ENCODE results near the gene TUBG2.
A peak's percentile ranks its signal among the peaks of the same experiment; 100 is the strongest.

Gene TUBG2

DNA sequence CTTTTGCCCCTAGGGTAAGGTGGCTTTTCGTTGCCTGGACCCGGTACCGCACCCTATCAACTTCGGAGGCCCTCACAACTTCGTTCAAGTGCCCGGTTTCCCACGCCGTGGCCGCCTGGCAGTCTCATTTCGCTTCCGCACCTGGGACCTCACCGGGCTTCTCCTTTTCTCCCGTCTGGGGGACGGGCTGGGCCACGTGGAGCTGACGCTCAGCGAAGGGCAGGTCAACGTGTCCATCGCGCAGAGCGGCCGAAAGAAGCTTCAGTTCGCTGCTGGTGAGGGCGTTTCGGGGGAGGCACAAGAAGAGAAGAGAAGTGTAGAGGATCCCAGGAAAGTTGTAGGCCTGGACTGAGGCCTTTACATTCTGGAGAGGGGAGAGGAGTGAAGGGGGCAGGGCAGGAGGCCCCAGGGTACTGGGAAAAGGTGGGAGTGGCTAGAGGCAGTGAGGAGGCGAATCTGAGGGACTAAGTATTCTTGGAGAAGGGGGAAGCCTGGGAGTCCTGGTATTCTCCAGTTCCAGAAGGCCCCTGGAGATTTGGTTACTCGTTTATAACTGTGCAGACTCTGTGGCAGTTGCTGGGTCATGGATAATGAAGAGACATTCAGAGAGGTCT is 28.7 kb downstream of the TUBG2 start:
- peaks cover 12 to 14% of the 10 kb centered on the region in 2 donors for H3K4me1 Mint-ChIP-seq
- H3K9me3 Mint-ChIP-seq, result no peaks in the 10 kb centered on the region
- peak overlapping the region; percentile 59 for H3K27ac Mint-ChIP-seq
- no peak overlapping the region for H3K4me3 Mint-ChIP-seq
- ATAC-seq (replicated peaks), result no peak
- peaks cover 9 to 17% of the 10 kb centered on the region in 2 donors for H3K27me3 Mint-ChIP-seq
- DNase-seq, result no peak
- H3K36me3 Mint-ChIP-seq, result peaks cover 2 to 16% of the 10 kb centered on the region in 2 donors

DNA sequence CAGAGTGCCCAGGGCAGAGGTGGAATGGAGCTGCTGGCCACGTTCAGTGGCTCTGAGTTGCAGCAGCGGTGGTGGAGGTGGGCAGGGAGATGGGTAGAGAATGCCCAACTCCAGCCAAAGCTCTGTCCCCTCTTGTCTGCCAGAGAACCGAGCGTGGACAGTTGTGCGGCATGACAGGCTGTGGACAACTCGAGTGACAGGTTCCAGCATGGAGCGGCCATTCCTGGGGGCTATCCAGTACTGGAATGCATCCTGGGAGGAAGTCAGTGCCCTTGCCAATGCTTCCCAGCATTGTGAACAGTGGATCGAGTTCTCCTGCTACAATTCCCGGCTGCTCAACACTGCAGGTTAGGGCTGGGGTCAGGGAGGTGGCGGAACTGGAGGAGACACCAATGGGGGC is 31.5 kb downstream of the TUBG2 start:
- DNase-seq (no peak), ATAC-seq (replicated peaks) (no peak)

DNA sequence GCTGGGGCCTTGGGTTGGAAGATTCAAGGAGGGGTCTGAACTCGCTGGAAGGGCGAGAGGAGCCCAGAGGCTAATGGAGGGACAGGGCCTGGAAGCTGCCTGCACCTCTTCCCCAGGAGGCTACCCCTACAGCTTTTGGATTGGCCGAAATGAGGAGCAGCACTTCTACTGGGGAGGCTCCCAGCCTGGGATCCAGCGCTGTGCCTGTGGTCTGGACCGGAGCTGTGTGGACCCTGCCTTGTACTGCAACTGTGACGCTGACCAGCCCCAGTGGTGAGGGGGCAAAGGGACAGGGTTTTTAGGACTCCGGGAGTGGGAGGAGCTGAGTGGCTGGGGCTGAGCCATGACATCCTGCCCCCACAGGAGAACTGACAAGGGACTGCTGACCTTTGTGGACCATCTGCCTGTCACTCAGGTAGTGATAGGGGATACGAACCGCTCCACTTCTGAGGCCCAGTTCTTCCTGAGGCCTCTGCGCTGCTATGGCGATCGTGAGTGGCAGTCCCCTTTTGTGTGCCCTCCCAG is 32.0 kb downstream of the TUBG2 start:
- H3K4me3 Mint-ChIP-seq, result no peak overlapping the region

More for the DNA sequence above, 31.5 kb downstream of the TUBG2 start:
- Mint-ChIP-seq H3K27ac (peak overlapping the region; percentile 39), H3K36me3 (peaks cover 3 to 19% of the 10 kb centered on the region in 2 donors), H3K27me3 (no peaks in the 10 kb centered on the region), H3K9me3 (no peaks in the 10 kb centered on the region), H3K4me1 (no peaks in the 10 kb centered on the region), H3K4me3 (no peak overlapping the region)

DNA sequence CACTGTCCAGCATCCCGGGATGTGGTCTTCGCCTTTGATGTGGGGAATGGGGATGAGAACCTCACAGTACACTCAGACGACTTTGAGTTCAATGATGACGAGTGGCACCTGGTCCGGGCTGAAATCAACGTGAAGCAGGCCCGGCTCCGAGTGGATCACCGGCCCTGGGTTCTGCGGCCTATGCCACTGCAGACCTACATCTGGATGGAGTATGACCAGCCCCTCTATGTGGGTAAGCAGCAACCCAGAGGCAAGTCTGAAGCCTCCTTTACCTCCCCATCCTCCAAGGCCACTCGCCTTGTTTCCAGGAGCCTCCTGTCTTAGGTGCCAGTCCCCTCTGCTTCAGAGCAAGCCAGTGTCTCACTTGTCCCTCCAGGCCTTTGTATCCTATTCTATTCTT is 33.4 kb downstream of the TUBG2 start:
- no peaks in the 10 kb centered on the region for H3K9me3 Mint-ChIP-seq
- H3K27ac Mint-ChIP-seq, result no peak overlapping the region
- no peak for DNase-seq
- H3K27me3 Mint-ChIP-seq, result no peaks in the 10 kb centered on the region
- no peak overlapping the region for H3K4me3 Mint-ChIP-seq
- H3K4me1 Mint-ChIP-seq, result no peaks in the 10 kb centered on the region
- ATAC-seq (replicated peaks), result no peak
- H3K36me3 Mint-ChIP-seq, result peaks cover 5 to 16% of the 10 kb centered on the region in 2 donors

More for the DNA sequence above, 32.0 kb downstream of the TUBG2 start:
- Mint-ChIP-seq H3K27ac (peak overlapping the region; percentile 39), H3K36me3 (peaks cover 5 to 20% of the 10 kb centered on the region in 2 donors), H3K4me1 (no peaks in the 10 kb centered on the region), H3K9me3 (no peaks in the 10 kb centered on the region), H3K27me3 (no peaks in the 10 kb centered on the region)
- DNase-seq (no peak), ATAC-seq (replicated peaks) (peak in 1 of 2 donors; percentile 23)

DNA sequence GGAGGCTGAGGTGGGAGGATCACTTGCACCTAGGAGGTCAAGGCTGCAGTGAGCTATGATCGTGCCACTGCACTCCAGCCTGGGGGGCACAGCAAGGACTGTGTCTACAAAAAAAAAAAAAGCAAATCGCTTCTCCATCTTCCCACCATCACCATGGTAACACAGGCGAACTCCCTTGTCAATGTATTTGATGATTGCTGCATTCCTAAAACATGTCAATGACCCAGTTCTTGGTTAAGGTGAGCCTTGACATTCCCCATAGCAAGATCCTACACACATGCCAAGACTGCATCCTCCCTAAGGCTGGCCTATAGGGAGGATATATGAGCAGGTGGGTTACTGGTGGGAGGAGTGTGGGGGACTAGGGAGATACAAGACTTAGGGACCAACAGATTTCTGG is 35.4 kb downstream of the TUBG2 start:
- no peak overlapping the region for H3K27ac Mint-ChIP-seq
- peaks cover 7 to 23% of the 10 kb centered on the region in 2 donors for H3K36me3 Mint-ChIP-seq
- no peaks in the 10 kb centered on the region for H3K4me1 Mint-ChIP-seq
- H3K27me3 Mint-ChIP-seq, result no peaks in the 10 kb centered on the region
- DNase-seq, result no peak
- H3K4me3 Mint-ChIP-seq, result no peak overlapping the region
- no peaks in the 10 kb centered on the region for H3K9me3 Mint-ChIP-seq
- ATAC-seq (replicated peaks), result no peak

DNA sequence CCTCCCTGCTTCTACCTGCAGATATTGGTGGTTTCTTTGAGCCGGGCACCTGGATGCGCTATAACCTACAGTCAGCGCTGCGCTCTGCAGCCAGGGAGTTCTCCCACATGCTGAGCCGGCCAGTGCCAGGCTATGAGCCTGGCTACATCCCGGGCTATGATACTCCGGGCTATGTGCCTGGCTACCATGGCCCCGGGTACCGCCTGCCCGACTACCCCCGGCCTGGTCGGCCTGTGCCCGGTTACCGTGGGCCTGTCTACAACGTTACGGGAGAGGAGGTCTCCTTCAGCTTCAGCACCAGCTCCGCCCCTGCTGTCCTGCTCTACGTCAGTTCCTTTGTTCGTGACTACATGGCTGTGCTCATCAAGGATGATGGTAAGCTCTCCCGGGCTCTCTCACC is 36.4 kb downstream of the TUBG2 start:
- peak overlapping the region; percentile 22 for H3K27ac Mint-ChIP-seq
- H3K27me3 Mint-ChIP-seq, result no peaks in the 10 kb centered on the region
- no peaks in the 10 kb centered on the region for H3K4me1 Mint-ChIP-seq
- DNase-seq (no peak), ATAC-seq (replicated peaks) (no peak)
- H3K36me3 Mint-ChIP-seq, result peaks cover 13 to 31% of the 10 kb centered on the region in 2 donors
- H3K9me3 Mint-ChIP-seq, result no peaks in the 10 kb centered on the region
- no peak overlapping the region for H3K4me3 Mint-ChIP-seq

DNA sequence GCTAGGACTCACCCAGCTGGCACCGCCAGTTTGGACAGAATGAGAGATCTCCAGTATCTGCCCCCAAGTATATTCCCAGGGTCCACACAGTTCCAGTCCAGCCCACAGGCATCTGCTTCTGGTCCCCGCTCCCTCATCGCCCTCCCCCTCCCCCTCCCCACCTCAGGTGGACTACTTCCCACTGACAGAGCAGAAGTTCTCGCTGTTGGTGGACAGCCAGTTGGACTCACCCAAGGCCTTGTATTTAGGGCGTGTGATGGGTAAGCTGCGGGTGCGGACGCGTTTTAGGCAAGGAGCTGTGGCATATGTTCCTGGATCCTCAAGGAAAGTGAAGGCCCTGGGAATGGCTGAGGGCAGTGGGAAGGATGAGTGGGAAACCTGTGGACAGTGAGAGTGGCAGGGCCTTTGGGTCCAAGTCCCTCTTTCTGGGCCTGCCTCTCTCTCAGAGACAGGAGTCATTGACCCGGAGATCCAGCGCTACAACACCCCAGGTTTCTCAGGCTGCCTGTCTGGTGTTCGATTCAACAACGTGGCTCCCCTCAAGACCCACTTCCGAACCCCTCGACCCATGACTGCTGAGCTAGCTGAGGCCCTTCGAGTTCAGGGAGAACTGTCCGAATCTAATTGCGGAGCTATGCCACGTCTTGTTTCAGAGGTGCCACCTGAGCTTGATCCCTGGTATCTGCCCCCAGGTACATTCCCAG is 38.2 kb downstream of the TUBG2 start:
- ATAC-seq (replicated peaks), result no peak
- H3K27ac Mint-ChIP-seq, result no peak overlapping the region
- no peak for DNase-seq
- no peak overlapping the region for H3K4me3 Mint-ChIP-seq
- no peaks in the 10 kb centered on the region for H3K9me3 Mint-ChIP-seq
- peaks cover 29 to 48% of the 10 kb centered on the region in 2 donors for H3K36me3 Mint-ChIP-seq
- H3K4me1 Mint-ChIP-seq, result peaks cover 9 to 12% of the 10 kb centered on the region in 2 donors
- H3K27me3 Mint-ChIP-seq, result no peaks in the 10 kb centered on the region

DNA sequence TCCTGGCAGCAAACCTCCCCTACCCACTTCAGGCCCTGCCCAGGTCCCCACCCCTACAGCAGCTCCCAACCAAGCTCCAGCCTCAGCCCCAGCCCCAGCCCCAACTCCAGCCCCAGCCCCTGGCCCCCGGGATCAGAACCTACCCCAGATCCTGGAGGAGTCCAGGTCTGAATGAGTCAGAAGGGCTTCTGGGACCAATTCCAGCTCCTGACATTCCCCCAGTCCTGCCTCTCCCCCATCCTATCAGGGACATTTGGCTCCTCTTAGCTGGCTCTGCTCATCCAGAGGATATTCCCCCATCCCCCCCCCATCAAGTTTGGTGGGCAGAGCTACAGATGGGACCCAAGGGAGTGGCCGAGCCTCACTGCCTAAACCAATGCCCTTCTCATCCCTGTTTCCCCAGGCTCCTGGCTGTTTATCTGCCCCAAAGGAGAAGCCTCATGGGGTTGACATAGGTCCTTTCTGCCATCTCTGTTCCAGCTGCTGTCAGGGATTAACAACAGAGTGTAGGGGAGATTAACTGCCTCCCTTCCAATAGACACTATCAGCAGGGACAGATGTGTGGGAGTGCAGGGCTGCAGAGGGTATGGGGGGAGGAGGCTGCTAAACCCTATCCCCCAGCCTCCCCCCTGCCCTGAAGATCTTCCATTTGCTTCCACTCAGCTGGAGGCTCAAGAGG is 39.8 kb downstream of the TUBG2 start:
- Mint-ChIP-seq H3K27me3 (no peaks in the 10 kb centered on the region), H3K9me3 (no peaks in the 10 kb centered on the region), H3K4me3 (no peak overlapping the region), H3K27ac (no peak overlapping the region), H3K4me1 (peaks cover 15 to 28% of the 10 kb centered on the region in 2 donors), H3K36me3 (peaks cover 42 to 57% of the 10 kb centered on the region in 2 donors)
- no peak for ATAC-seq (replicated peaks)
- DNase-seq, result no peak

DNA sequence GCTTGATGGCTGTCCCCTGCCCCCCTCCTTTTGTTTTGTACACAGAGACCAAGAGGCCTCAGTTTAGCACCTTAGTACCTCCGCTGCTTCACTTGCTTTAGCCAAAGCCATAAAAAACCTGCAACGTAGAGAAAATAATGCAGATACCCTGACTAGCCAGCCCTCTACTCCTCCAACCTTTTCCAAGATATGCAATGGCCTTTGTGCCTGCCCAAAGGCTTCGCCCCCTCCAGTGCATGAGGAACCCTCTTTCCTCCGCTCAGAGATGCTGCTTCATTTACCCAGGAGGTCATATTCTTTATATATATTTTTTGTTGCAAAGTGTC is 40.3 kb downstream of the TUBG2 start:
- H3K27ac Mint-ChIP-seq, result no peak overlapping the region
- no peaks in the 10 kb centered on the region for H3K27me3 Mint-ChIP-seq
- H3K36me3 Mint-ChIP-seq, result peaks cover 48 to 63% of the 10 kb centered on the region in 2 donors

DNA sequence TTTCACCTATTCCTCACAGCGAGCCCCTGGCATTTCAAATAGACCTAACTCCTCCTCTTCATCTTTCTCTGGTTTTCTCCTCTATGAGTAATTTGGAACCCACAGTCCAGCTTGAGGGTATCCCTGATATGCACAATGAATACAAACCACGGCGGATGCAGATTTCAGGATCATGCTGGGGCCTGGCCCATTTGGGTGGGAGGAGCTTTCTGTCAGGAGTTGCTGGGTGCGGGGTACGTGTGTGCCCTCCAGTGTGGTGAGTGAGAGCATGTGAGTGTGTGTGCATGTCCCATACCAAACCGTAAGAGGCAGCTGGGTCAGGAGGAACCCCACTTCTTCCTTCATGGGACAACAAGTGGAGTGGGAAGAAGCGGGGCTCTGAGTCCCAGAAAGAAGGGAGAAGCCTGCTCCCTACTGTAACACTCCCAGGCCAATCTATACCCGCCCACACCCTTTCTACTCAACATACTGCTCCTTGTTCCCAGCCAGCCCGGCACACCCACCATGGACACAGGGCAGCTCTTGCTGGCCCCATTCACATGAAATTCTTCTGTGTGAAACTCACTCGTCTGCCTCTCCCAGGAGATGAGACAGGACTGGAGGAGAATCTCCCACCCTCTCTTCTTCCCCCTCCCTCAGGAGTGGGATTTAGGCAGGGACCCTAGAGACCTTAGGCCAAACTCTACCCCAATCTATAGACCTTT is 41.7 kb downstream of the TUBG2 start:
- ATAC-seq (replicated peaks) (no peak), DNase-seq (no peak)
- Mint-ChIP-seq H3K36me3 (peaks cover 48 to 69% of the 10 kb centered on the region in 2 donors), H3K4me1 (peaks cover 27 to 47% of the 10 kb centered on the region in 2 donors), H3K27me3 (no peaks in the 10 kb centered on the region), H3K9me3 (no peaks in the 10 kb centered on the region), H3K4me3 (no peak overlapping the region), H3K27ac (no peak overlapping the region)

More for the DNA sequence above, 40.3 kb downstream of the TUBG2 start:
- DNase-seq (no peak), ATAC-seq (replicated peaks) (no peak)
- peaks cover 18 to 33% of the 10 kb centered on the region in 2 donors for H3K4me1 Mint-ChIP-seq
- no peaks in the 10 kb centered on the region for H3K9me3 Mint-ChIP-seq
- H3K4me3 Mint-ChIP-seq, result no peak overlapping the region

DNA sequence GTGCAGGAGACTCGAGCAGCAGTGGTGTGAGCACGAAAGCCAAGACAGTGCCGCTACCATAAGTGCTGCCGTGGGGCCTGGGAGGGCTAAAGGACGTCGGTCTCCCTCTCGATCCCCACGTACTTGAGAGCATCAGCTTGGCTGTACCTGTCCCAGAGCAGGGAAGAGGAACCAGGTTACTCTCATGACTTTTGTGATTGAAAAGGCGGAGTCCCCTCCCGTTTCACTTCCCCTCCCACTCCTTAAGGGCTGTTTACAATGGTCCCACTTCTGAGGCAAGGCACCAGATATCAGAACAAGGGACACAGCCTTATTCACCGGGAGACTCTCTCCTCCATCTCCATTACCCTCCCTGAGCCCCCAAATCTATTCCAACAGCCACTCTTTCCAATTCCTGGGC is 43.4 kb downstream of the TUBG2 start:
- ATAC-seq (replicated peaks), result peak; percentile 33
- H3K9me3 Mint-ChIP-seq, result no peaks in the 10 kb centered on the region
- peaks cover 33 to 60% of the 10 kb centered on the region in 2 donors for H3K4me1 Mint-ChIP-seq
- H3K4me3 Mint-ChIP-seq, result peak overlapping the region; percentile 36 to 40
- peaks cover 50 to 70% of the 10 kb centered on the region in 2 donors for H3K36me3 Mint-ChIP-seq
- H3K27ac Mint-ChIP-seq, result peak overlapping the region; percentile 16
- DNase-seq, result no peak
- no peaks in the 10 kb centered on the region for H3K27me3 Mint-ChIP-seq

DNA sequence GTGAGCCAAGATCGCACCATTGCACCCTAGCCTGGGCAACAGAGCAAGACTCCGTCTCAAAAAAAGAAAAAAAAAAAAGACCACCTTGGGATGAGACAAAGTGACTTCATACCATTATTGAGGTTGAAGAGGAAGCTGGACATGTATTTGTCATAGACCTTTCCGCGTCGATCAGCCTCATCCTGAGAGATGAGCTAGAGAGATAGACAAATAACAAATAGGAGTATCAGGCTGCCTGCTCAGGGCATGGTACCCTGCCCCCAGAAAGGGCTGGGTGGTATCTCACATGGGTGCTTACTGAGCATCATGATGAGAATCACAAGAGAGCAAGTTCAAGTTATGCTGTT is 45.4 kb downstream of the TUBG2 start:
- Mint-ChIP-seq H3K27ac (peak overlapping the region; percentile 68), H3K36me3 (peaks cover 66 to 81% of the 10 kb centered on the region in 2 donors), H3K9me3 (no peaks in the 10 kb centered on the region), H3K4me3 (peak overlapping the region; percentile 42 to 47), H3K27me3 (no peaks in the 10 kb centered on the region), H3K4me1 (peaks cover 40 to 68% of the 10 kb centered on the region in 2 donors)
- ATAC-seq (replicated peaks), result peak; percentile 42 to 44
- no peak for DNase-seq

DNA sequence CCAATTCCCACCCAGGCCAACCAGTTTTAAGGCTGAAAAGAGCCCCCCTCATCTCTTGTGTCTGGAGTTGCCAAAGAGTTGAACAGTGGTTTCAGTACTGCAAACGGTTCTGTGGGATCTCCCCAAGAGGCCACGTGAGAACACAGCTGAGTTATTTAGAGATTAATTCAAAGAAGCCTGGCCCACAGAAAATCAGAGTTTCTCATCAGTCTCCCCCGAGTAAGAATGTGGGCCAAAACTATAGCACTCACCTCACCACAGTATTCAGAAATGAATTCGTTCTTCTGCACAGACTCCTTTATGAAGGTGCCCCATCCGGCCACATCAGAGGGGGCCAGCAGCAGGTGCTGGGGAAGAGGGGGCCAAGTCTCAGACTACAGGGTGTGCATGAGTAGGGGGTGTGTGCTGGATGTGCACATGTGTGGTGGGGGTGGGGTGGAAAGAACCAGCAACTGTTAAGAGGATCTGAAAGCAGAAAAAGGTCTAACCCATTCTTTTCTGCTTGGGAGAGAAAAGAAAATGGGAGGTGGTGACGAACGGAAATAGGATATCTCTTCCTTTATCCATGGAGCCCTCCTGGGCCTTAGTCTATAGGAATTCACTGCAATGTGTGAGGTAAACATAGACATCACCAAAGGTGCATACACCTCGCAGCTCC is 45.9 kb downstream of the TUBG2 start:
- Mint-ChIP-seq H3K4me3 (peak overlapping the region; percentile 42 to 72), H3K4me1 (peaks cover 40 to 68% of the 10 kb centered on the region in 2 donors), H3K9me3 (no peaks in the 10 kb centered on the region), H3K36me3 (peaks cover 68 to 82% of the 10 kb centered on the region in 2 donors), H3K27ac (peak overlapping the region; percentile 68), H3K27me3 (no peaks in the 10 kb centered on the region)
- ATAC-seq (replicated peaks) (peak; percentile 90 to 93), DNase-seq (peak; percentile 73)

DNA sequence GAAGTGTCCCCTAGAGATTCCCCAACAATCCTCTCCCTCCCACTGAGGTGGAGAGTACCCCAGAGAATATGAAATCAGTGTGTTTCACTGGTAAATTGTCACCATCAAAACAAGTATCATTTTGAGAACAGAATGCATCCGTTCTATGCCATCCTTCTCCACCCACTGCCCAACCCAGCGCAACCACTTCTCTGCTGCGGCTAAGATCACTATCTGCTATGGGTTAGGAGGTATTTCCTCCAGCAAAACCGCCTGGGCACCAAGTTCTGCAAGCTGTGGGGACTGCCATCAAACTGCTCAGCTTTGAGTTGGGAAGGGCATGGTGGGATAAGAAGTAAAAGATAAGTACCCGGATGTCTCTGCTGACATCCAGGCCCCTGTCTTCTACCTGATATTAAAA is 47.6 kb downstream of the TUBG2 start:
- peak overlapping the region in 1 of 2 donors; percentile 13 for H3K4me3 Mint-ChIP-seq
- no peak for DNase-seq
- no peaks in the 10 kb centered on the region for H3K27me3 Mint-ChIP-seq
- peaks cover 66 to 81% of the 10 kb centered on the region in 2 donors for H3K36me3 Mint-ChIP-seq
- peaks cover 35 to 61% of the 10 kb centered on the region in 2 donors for H3K4me1 Mint-ChIP-seq
- H3K27ac Mint-ChIP-seq, result peak overlapping the region; percentile 5
- no peaks in the 10 kb centered on the region for H3K9me3 Mint-ChIP-seq
- ATAC-seq (replicated peaks), result peak; percentile 13 to 25

Data from stimulated activated naive B cell treated with anti-CD40 and anti-IgM and Interleukin-4, amounts not matched to agents 10 μg/mL and 1 μg/mL and 100 μg/mL, for 72 hours (primary cell).